NCI-H510A (cell line): ENCODE results near the gene CDYL.
"Not testable (repeated sequence)": the region's sequence is repeated elsewhere in the genome, so short reads cannot be mapped to it uniquely, and the experiment has no call there.

Experiments used
- DNase-seq: peaks from one replicate; lab custom pipeline; 2025; lab: John Stamatoyannopoulos, UW

CDYL gene

GRCh38 chr6:4804095-4804494 is 27.9 kb downstream of the CDYL start:
- no peak for DNase-seq

GRCh38 chr6:4805553-4806336 is 29.5 kb downstream of the CDYL start:
- DNase-seq = peak; percentile 14

- DNase-seq = no peak
Observed at GRCh38 chr6:4806337-4806725, 30.1 kb downstream of the CDYL start.

- DNase-seq = no peak
Observed at GRCh38 chr6:4806791-4807190, 30.6 kb downstream of the CDYL start.

- DNase-seq = no peak
Observed at GRCh38 chr6:4808396-4808795, 32.2 kb downstream of the CDYL start.

GRCh38 chr6:4809999-4810918 is 34.1 kb downstream of the CDYL start:
- DNase-seq = no peak

GRCh38 chr6:4812068-4812467 is 35.9 kb downstream of the CDYL start:
- DNase-seq = no peak

- DNase-seq = no peak
Observed at GRCh38 chr6:4813055-4813454, 36.9 kb downstream of the CDYL start.

- DNase-seq = no peak
Observed at GRCh38 chr6:4814212-4814611, 38.0 kb downstream of the CDYL start.

- DNase-seq = no peak
Observed at GRCh38 chr6:4814987-4815386, 38.8 kb downstream of the CDYL start.

- no peak for DNase-seq
Observed at GRCh38 chr6:4815584-4815983, 39.4 kb downstream of the CDYL start.

GRCh38 chr6:4816904-4817303 is 40.7 kb downstream of the CDYL start:
- no peak for DNase-seq

GRCh38 chr6:4817551-4817950 is 41.3 kb downstream of the CDYL start:
- no peak for DNase-seq

- DNase-seq = no peak
Observed at GRCh38 chr6:4818272-4818938, 42.2 kb downstream of the CDYL start.

GRCh38 chr6:4819706-4820283 is 43.6 kb downstream of the CDYL start:
- DNase-seq = no peak

- no peak for DNase-seq
Observed at GRCh38 chr6:4820704-4821276, 44.6 kb downstream of the CDYL start.

GRCh38 chr6:4822476-4822875 is 46.3 kb downstream of the CDYL start:
- no peak for DNase-seq

GRCh38 chr6:4828187-4828698 is 52.0 kb downstream of the CDYL start:
- no peak for DNase-seq

- DNase-seq = no peak
Observed at GRCh38 chr6:4829089-4829488, 52.9 kb downstream of the CDYL start.

GRCh38 chr6:4835540-4835939 is 59.3 kb downstream of the CDYL start:
- DNase-seq = not testable (repeated sequence)

- no peak for DNase-seq
Observed at GRCh38 chr6:4840169-4840568, 64.0 kb downstream of the CDYL start.

- DNase-seq = no peak
Observed at GRCh38 chr6:4844108-4844507, 67.9 kb downstream of the CDYL start.
